ENCODE results near the gene BBIP1.

BBIP1 gene

DNA sequence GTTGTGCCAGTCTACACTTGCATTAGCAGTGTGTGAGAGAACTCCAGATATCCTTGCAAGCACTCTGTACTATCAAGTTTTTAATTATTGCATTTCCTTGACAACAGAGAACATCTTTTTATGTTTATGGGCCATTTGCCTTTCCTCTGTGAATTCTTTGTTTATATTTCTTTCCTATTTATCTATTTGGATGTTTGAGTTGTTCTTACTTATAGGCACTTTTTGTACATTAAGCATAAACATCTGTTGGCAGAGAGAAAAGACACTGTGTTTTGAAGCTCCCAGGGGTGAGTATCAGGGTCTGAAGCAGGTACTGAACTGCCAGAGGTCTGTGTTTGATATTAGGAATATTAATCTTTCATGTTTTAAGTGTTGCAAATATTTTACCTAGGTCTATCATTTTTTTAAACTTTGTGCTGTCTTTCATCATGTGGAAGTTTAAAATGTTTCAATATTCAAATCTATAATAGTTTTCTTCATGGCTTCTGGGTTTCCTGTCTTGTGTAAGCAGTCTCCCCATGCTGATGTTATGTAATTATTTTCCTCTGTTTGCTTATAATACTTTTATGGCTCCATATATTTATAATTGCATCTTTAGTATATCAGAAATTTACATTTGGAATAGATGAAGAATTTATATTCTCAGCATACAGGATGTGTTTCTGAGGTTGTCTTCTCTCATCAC lies 64.9 kb downstream of the BBIP1 start:
- H3K27ac ChIP-seq = no peak overlapping the region
- H3K4me3 ChIP-seq (ENCODE audit: low read depth in 1 of 2, low read length in 1 of 2) = no peak overlapping the region
- H3K4me1 ChIP-seq (ENCODE audit: control insufficient read depth in 1 of 2, insufficient read depth in 1 of 2, low read depth in 1 of 2, low read length in 1 of 2) = peaks cover 46 to 74% of the 10 kb centered on the region in 2 experiments
- H3K36me3 ChIP-seq = no peaks in the 10 kb centered on the region
- H3K27me3 ChIP-seq = no peaks in the 10 kb centered on the region
- H3K9me3 ChIP-seq = no peaks in the 10 kb centered on the region
- TF ChIP-seq, protein P1, sequence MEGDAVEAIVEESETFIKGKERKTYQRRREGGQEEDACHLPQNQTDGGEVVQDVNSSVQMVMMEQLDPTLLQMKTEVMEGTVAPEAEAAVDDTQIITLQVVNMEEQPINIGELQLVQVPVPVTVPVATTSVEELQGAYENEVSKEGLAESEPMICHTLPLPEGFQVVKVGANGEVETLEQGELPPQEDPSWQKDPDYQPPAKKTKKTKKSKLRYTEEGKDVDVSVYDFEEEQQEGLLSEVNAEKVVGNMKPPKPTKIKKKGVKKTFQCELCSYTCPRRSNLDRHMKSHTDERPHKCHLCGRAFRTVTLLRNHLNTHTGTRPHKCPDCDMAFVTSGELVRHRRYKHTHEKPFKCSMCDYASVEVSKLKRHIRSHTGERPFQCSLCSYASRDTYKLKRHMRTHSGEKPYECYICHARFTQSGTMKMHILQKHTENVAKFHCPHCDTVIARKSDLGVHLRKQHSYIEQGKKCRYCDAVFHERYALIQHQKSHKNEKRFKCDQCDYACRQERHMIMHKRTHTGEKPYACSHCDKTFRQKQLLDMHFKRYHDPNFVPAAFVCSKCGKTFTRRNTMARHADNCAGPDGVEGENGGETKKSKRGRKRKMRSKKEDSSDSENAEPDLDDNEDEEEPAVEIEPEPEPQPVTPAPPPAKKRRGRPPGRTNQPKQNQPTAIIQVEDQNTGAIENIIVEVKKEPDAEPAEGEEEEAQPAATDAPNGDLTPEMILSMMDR (IDR thresholded peaks at IDR 0.05) = no peak

DNA sequence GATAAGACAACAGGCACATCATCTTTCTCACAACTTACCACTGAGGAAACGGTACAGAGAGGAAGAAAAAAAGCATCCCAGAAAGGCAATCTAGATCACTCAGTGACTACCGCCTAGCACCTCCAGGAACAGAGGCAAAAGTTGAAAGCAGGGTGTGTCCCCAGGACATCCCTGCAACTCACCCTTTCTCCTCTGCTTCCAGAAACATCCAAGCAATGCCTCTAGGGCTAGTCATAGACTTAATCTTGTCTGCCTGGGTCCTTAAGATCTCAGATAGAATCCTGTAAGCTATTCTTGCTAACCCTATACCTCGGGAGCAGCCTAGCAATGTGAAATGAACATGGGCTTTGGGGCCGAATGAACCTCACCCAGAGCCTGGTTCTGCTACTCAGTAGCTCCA lies 66.0 kb downstream of the BBIP1 start:
- Histone ChIP-seq H3K27me3 (no peaks in the 10 kb centered on the region), H3K27ac (no peak overlapping the region), H3K9me3 (no peaks in the 10 kb centered on the region), H3K4me3 (ENCODE audit: low read depth in 1 of 2, low read length in 1 of 2) (no peak overlapping the region), H3K36me3 (no peaks in the 10 kb centered on the region), H3K4me1 (ENCODE audit: control insufficient read depth in 1 of 2, insufficient read depth in 1 of 2, low read depth in 1 of 2, low read length in 1 of 2) (peaks cover 37 to 63% of the 10 kb centered on the region in 2 experiments)
- TF ChIP-seq, protein P1 (IDR thresholded peaks at IDR 0.05) = no peak

DNA sequence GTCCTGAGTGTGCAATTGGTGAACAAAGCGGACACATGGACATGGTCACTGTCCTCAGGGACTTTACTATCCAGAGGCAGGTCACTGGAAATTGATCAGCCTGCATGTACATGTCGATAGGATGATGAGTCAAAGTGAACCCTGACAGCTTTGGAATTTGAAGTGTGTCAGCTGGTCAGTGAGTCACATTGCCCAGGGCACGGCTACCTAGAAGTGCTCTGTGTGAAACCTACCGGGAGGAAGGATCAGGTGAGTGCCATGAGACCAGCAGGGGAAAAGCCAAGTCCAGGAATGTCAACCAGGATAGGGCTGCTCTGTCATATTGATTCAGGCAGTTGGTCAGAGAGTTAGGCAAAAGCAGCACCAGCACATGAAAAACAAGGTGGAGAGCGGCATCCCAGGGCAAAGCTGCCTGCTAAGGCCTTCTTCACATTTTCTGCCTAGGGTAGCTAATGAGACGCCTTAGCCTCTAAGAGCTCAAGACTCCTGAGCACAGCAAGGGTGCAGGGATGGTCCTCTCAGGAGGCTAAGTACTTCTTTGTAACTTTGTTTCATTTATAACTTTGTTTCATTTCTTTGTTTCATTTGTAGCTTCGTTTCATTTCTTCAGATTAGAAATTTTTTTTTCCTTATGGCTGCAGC lies 66.6 kb downstream of the BBIP1 start:
- H3K27me3 ChIP-seq = no peaks in the 10 kb centered on the region
- no peak overlapping the region for H3K27ac ChIP-seq
- H3K36me3 ChIP-seq = no peaks in the 10 kb centered on the region
- peaks cover 31 to 58% of the 10 kb centered on the region in 2 experiments for H3K4me1 ChIP-seq (ENCODE audit: control insufficient read depth in 1 of 2, insufficient read depth in 1 of 2, low read depth in 1 of 2, low read length in 1 of 2)
- no peaks in the 10 kb centered on the region for H3K9me3 ChIP-seq
- H3K4me3 ChIP-seq (ENCODE audit: low read depth in 1 of 2, low read length in 1 of 2) = no peak overlapping the region
- TF ChIP-seq, protein P1 (IDR thresholded peaks at IDR 0.05) = no peak

DNA sequence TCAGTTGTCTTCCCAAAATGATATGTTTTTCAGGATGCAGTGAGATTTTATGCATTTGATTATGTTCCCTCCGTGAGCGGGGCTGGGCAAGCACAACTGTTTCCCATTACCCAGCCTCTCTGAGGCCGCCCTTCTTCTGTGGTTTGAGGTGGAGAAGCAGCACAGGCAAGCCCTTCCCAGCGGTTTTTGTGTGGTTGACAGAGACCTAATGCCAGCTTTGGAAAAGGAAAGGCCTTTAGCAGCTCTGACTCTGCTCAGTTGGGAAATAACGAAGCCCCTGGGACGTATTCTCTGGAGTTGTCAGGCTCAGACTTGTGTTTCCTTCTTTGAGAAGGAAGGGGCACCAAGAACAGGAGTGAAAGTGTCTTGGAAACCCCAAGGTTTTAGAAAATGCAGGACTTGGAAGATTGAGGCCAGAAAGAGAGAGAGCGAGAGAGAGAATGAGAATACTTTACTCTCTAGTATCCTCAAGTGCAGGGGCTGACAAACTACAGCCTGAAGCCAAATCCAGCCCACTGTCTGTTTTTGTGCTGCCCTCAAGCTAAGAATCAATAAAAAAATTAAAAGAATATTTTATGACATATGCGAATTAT lies 67.9 kb downstream of the BBIP1 start:
- peak overlapping the region; percentile 9 for H3K27ac ChIP-seq
- H3K4me1 ChIP-seq (ENCODE audit: control insufficient read depth in 1 of 2, insufficient read depth in 1 of 2, low read depth in 1 of 2, low read length in 1 of 2) = peaks cover 27 to 59% of the 10 kb centered on the region in 2 experiments
- TF ChIP-seq, protein P1 (IDR thresholded peaks at IDR 0.05) = no peak
- no peak overlapping the region for H3K4me3 ChIP-seq (ENCODE audit: low read depth in 1 of 2, low read length in 1 of 2)
- H3K27me3 ChIP-seq = no peaks in the 10 kb centered on the region
- no peaks in the 10 kb centered on the region for H3K36me3 ChIP-seq
- no peaks in the 10 kb centered on the region for H3K9me3 ChIP-seq

DNA sequence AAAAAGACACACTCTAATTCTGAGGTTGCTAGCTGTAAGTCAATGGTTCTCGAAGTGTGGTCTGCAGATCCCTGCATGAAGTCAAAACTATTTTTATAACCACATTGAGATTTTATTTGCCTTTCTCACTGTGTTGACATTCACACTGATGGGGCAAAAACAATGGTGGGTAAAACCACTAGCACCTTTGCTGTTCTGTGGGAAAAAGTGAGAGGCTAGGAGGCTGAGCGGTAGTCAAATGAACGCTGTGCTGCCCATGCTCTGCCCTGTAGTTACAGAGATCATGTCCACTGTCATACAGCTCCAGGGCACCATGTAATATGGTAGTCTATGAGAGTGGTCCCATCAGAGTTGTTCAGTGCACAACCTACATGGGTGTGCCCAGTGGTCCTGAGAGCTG lies 68.9 kb downstream of the BBIP1 start:
- peaks cover 27 to 57% of the 10 kb centered on the region in 2 experiments for H3K4me1 ChIP-seq (ENCODE audit: control insufficient read depth in 1 of 2, insufficient read depth in 1 of 2, low read depth in 1 of 2, low read length in 1 of 2)
- no peak overlapping the region for H3K4me3 ChIP-seq (ENCODE audit: low read depth in 1 of 2, low read length in 1 of 2)
- H3K27me3 ChIP-seq = no peaks in the 10 kb centered on the region
- H3K36me3 ChIP-seq = no peaks in the 10 kb centered on the region
- TF ChIP-seq, protein P1 (IDR thresholded peaks at IDR 0.05) = no peak
- H3K27ac ChIP-seq = no peak overlapping the region
- H3K9me3 ChIP-seq = no peaks in the 10 kb centered on the region

Data from neutrophil (primary cell).